Ishikawa (cell line): Measurements from ENCODE around the gene HNF1A.

Experiments used
- CEBPB ChIP-seq: IDR thresholded peaks from 2 replicates; pipeline ENCODE4 v1.6.1; 2012
- FOXM1 ChIP-seq: IDR thresholded peaks from 2 replicates; pipeline ENCODE4 v1.6.1; 2012; ENCODE audit warnings: low read depth, borderline replicate concordance
- MAX ChIP-seq: IDR thresholded peaks from 2 replicates; pipeline ENCODE4 v1.6.1; 2012
- REST ChIP-seq: IDR thresholded peaks from 2 replicates; pipeline ENCODE4 v1.6.1; 2012; ENCODE audit warnings: low read depth, mild to moderate bottlenecking
- ZBTB7A ChIP-seq: IDR thresholded peaks from 2 replicates; pipeline ENCODE4 v1.6.1; 2012; ENCODE audit warnings: low read depth

GRCh38 chr12:121013715-121014114 is 35.4 kb downstream of the HNF1A start:
- TF ChIP-seq FOXM1 (no peak), CEBPB (no peak), MAX (no peak), ZBTB7A (no peak), REST (no peak)
